CD4-positive, CD25-positive, alpha-beta regulatory T cell (primary cell): ENCODE results near the gene CCDC141. TPM values are rescaled to one million over a fixed set of nuclear protein-coding genes. Genes with fewer than 3 reads are reported as not detected.

Experiments used
- ATAC-seq, 2 donors: fragments of 150-1000 bp; cut with Tn5 transposase; one replicate each; pipeline ENCODE4 v1.10.0; 2021; ENCODE audit warnings: low read depth in 2 of 2, moderate number of reproducible peaks in 2 of 2, moderate library complexity in 1 of 2
- DNase-seq, 3 donors: peaks; one replicate each; pipeline versions ENCODE4 v3.0.0 to v3.0.0-alpha.2; 2012 to 2022; ENCODE audit warnings: mixed read lengths in 1 of 3
- H3K27ac ChIP-seq: one replicate; pipeline ENCODE4 v1.7.0; 2013; ENCODE audit warnings: mild to moderate bottlenecking, low read length; ENCODE audit not compliant: insufficient read depth, poor library complexity, severe bottlenecking
- H3K27me3 ChIP-seq: one replicate; pipeline ENCODE4 v1.7.0; 2013; ENCODE audit warnings: low read length; ENCODE audit not compliant: control insufficient read depth, insufficient read depth
- H3K36me3 ChIP-seq: one replicate; pipeline ENCODE4 v1.7.0; 2013; ENCODE audit warnings: mild to moderate bottlenecking, low read length, moderate library complexity; ENCODE audit not compliant: control insufficient read depth, insufficient read depth
- H3K4me1 ChIP-seq: 2 replicates; pipeline ENCODE4 v1.7.0; 2013; ENCODE audit warnings: mild to moderate bottlenecking, low read length; ENCODE audit not compliant: insufficient read depth, control insufficient read depth, poor library complexity, severe bottlenecking
- H3K4me3 ChIP-seq: one replicate; pipeline ENCODE4 v1.7.0; 2013; ENCODE audit warnings: low read depth, mild to moderate bottlenecking, low read length, moderate library complexity
- H3K9me3 ChIP-seq, 2 experiments: 1 replicate in 1 of 2; 2 replicates in 1 of 2; pipeline ENCODE4 v1.7.0; 2013; ENCODE audit warnings: low read length in 2 of 2, mild to moderate bottlenecking in 1 of 2, moderate library complexity in 1 of 2; ENCODE audit not compliant: control insufficient read depth in 2 of 2
- H3K27ac Mint-ChIP-seq, 3 donors: one replicate each; pipeline ENCODE4 v1.8.0; 2020 to 2022; ENCODE audit warnings: mild to moderate bottlenecking in 3 of 3, mixed read lengths in 3 of 3, moderate library complexity in 2 of 3
- H3K27me3 Mint-ChIP-seq: one replicate; pipeline ENCODE4 v1.8.0; 2022; ENCODE audit warnings: mild to moderate bottlenecking, mixed read lengths
- H3K36me3 Mint-ChIP-seq: one replicate; pipeline ENCODE4 v1.8.0; 2020; ENCODE audit warnings: mixed read lengths
- H3K4me1 Mint-ChIP-seq, 4 donors: one replicate each; pipeline ENCODE4 v1.8.0; 2020 to 2022; ENCODE audit warnings: mixed read lengths in 4 of 4, mild to moderate bottlenecking in 1 of 4
- H3K4me3 Mint-ChIP-seq, 4 donors: one replicate each; pipeline ENCODE4 v1.8.0; 2020 to 2022; ENCODE audit warnings: mild to moderate bottlenecking in 4 of 4, mixed read lengths in 4 of 4, moderate library complexity in 3 of 4
- H3K9me3 Mint-ChIP-seq, 7 donors: one replicate each; pipeline ENCODE4 v1.8.0; 2020 to 2022; ENCODE audit warnings: mixed read lengths in 7 of 7, mild to moderate bottlenecking in 3 of 7, moderate library complexity in 2 of 7
- polyA plus RNA-seq, 4 donors: library from polyadenylated mRNA; unstranded; fragments of 300-500 nt; fragmentation: Illumina TruSeq; gene quantifications; one replicate each; pipeline ENCODE4 v1.2.3, GENCODE V29; 2021
- total RNA-seq: library from RNA; stranded (reverse); gene quantifications from one replicate; pipeline ENCODE4 v1.2.3, GENCODE V29; 2022

CCDC141 gene
- total and polyA plus RNA-seq, 5 donors from 2014 or later: 8.3 to 153 (median 15.0) TPM

DNA sequence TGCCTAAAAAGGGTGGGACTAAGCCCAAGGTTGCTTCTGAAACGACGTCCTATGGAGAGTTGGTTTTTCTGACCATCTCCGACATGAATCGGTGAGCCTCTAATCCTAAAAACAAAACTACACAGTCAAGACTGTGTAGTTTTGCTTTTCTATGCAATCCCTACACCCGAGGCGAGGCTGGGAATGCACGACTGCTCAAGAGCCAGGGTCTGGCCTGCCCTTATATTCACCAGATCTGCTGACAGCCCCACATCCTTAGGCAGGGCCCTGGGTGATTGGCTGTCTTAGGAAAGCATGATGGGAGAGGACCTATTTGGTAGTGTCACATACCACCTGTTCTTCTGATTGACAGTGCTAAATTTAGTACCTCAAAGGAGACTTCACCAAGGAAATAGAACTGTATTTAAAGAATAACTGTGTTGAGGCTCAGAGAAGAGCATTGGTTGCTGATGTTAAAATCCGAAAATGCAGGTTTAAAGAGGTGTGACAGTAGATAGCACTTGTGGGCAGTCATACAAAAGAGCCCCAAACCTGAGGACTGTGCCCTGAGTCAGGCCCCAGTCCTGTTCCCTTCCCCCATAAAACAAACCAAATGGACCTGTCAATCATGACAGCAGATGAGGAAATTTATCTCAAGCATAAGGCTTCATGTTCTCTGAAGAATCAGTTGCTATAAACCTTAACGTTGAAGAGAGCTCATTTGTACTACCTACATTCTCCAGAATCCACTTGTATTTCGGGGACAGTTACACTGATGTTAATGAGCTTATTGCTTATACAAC, 242.5 kb downstream of the CCDC141 start, which contains the start of gene TTN:
Gene TTN (minus strand): TSS at position 197 of the 782 bp plus-strand sequence. CDS start 2,781 bp downstream, outside the sequence.
- H3K9me3 ChIP-seq: no peaks in the 10 kb centered on the region

DNA sequence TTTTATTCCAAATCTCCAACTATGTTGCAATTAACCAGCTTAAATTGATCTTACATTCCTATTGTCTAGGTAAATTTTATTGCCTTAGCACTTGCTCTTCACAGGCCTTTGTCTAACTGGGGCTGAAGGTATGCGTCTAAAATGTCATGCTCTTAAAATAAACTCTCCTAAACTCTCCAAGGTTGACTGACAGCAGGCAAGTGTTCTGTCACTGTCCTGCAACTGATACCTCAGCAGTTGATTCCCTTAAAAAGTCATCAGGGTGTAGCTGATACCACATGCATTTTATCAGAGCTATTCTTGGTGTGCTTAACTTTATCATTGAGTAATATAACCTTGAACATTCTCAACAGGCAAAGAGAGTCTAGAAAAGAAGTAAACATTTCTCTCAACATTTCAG, 243.4 kb downstream of the CCDC141 start:
- no peaks in the 10 kb centered on the region for H3K9me3 Mint-ChIP-seq
- no peaks in the 10 kb centered on the region for H3K27me3 Mint-ChIP-seq

More for the DNA sequence above, 242.5 kb downstream of the CCDC141 start, which contains the start of gene TTN:
- Mint-ChIP-seq H3K9me3 (no peaks in the 10 kb centered on the region), H3K4me1 (peaks cover 0 to 2% (median 0%) of the 10 kb centered on the region in 4 donors), H3K27me3 (no peaks in the 10 kb centered on the region), H3K4me3 (no peak within 1 kb of the TSS), H3K36me3 (peaks cover 21% of the 10 kb centered on the region), H3K27ac (peak within 1 kb of the TSS in 2 of 3 donors; percentile 1 to 38)
- H3K4me1 ChIP-seq: no peaks in the 10 kb centered on the region
- H3K36me3 ChIP-seq: peaks cover 10% of the 10 kb centered on the region
- H3K4me3 ChIP-seq: no peak within 1 kb of the TSS
- ATAC-seq (no peak), DNase-seq (no peak)
- no peaks in the 10 kb centered on the region for H3K27me3 ChIP-seq
- no peak within 1 kb of the TSS for H3K27ac ChIP-seq

GRCh38 chr2:178805457-178805856, 244.5 kb downstream of the CCDC141 start:
- DNase-seq (no peak), ATAC-seq (no peak)
- Mint-ChIP-seq H3K36me3 (peaks cover 26% of the 10 kb centered on the region), H3K4me1 (peaks cover 0 to 2% (median 0%) of the 10 kb centered on the region in 4 donors), H3K9me3 (no peaks in the 10 kb centered on the region), H3K4me3 (no peak overlapping the region), H3K27me3 (no peaks in the 10 kb centered on the region), H3K27ac (no peak overlapping the region)
- Histone ChIP-seq H3K27ac (no peak overlapping the region), H3K9me3 (no peaks in the 10 kb centered on the region), H3K36me3 (peaks cover 23% of the 10 kb centered on the region), H3K27me3 (no peaks in the 10 kb centered on the region), H3K4me3 (no peak overlapping the region), H3K4me1 (no peaks in the 10 kb centered on the region)

More for the DNA sequence above, 243.4 kb downstream of the CCDC141 start:
- ATAC-seq (no peak), DNase-seq (no peak)
- H3K4me3 Mint-ChIP-seq: no peak overlapping the region
- peak overlapping the region in 1 of 3 donors; percentile 1 for H3K27ac Mint-ChIP-seq
- H3K9me3 ChIP-seq: no peaks in the 10 kb centered on the region
- peaks cover 0 to 2% (median 0%) of the 10 kb centered on the region in 4 donors for H3K4me1 Mint-ChIP-seq
- peaks cover 19% of the 10 kb centered on the region for H3K36me3 Mint-ChIP-seq
- no peaks in the 10 kb centered on the region for H3K27me3 ChIP-seq
- no peak overlapping the region for H3K4me3 ChIP-seq
- no peaks in the 10 kb centered on the region for H3K4me1 ChIP-seq
- peaks cover 16% of the 10 kb centered on the region for H3K36me3 ChIP-seq
- H3K27ac ChIP-seq: no peak overlapping the region

DNA sequence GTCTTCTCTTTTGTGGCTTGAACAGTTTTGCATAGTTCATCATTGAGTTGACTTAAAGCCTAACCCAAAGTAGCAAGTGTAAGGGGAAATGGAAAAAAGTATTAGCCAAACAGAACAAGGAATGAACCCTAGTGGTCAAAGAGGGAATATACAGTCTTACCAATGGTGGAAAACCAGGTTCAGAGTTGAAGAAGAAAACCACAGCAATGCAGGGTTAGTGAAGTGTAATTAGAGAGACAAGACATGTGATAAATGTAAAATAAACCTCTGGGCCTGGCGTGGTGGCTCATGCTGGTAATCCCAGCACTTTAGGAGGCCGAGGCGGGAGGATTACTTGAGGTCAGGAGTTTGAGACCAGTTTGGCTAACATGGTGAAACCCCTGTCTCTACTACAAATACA, 245.1 kb downstream of the CCDC141 start:
- Mint-ChIP-seq H3K27ac (peak overlapping the region in 1 of 3 donors; percentile 4), H3K27me3 (no peaks in the 10 kb centered on the region), H3K9me3 (no peaks in the 10 kb centered on the region), H3K4me1 (peaks cover 0 to 2% (median 0%) of the 10 kb centered on the region in 4 donors), H3K4me3 (no peak overlapping the region), H3K36me3 (peaks cover 26% of the 10 kb centered on the region)
- Histone ChIP-seq H3K9me3 (no peaks in the 10 kb centered on the region), H3K27me3 (no peaks in the 10 kb centered on the region), H3K36me3 (peaks cover 29% of the 10 kb centered on the region), H3K27ac (no peak overlapping the region), H3K4me3 (no peak overlapping the region), H3K4me1 (no peaks in the 10 kb centered on the region)
- peak in 1 of 2 donors; percentile 31 for ATAC-seq
- DNase-seq: peak in 1 of 3 donors; percentile 31

DNA sequence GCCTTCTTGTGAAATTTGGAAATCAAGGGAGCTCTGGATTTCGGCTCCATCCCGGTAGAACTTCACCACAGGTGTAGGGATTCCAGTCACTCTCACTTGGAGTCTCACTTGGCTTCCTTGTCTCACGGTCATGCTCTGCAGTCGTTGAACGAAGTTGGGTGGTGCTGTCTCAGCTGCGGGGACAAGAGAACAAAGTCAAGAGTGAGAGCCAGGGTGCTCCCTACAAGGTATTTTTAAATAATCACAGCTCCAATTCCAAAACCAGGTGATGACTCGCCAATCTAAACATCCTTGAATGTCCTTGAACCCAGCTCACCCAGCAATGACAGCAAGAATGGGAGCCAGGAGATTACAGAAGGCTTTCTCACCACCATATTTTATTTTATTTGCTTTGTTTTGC, 249.4 kb downstream of the CCDC141 start:
- Mint-ChIP-seq H3K36me3 (peaks cover 34% of the 10 kb centered on the region), H3K27ac (no peak overlapping the region), H3K27me3 (no peaks in the 10 kb centered on the region), H3K9me3 (no peaks in the 10 kb centered on the region), H3K4me3 (no peak overlapping the region), H3K4me1 (peaks cover 0 to 5% (median 3%) of the 10 kb centered on the region in 4 donors)
- DNase-seq (no peak), ATAC-seq (no peak)
- peaks cover 43% of the 10 kb centered on the region for H3K36me3 ChIP-seq
- H3K9me3 ChIP-seq: no peaks in the 10 kb centered on the region
- no peak overlapping the region for H3K27ac ChIP-seq
- no peak overlapping the region for H3K4me3 ChIP-seq
- H3K27me3 ChIP-seq: no peaks in the 10 kb centered on the region
- H3K4me1 ChIP-seq: no peaks in the 10 kb centered on the region

GRCh38 chr2:178799305-178799704, 250.6 kb downstream of the CCDC141 start:
- H3K9me3 ChIP-seq: no peaks in the 10 kb centered on the region
- H3K27me3 Mint-ChIP-seq: no peaks in the 10 kb centered on the region
- H3K4me3 ChIP-seq: no peak overlapping the region
- no peaks in the 10 kb centered on the region for H3K9me3 Mint-ChIP-seq
- H3K4me3 Mint-ChIP-seq: no peak overlapping the region
- H3K27me3 ChIP-seq: no peaks in the 10 kb centered on the region
- H3K4me1 ChIP-seq: no peaks in the 10 kb centered on the region
- ATAC-seq (no peak), DNase-seq (no peak)
- H3K27ac ChIP-seq: no peak overlapping the region
- H3K36me3 Mint-ChIP-seq: peaks cover 36% of the 10 kb centered on the region
- peak overlapping the region in 1 of 3 donors; percentile 50 for H3K27ac Mint-ChIP-seq
- H3K36me3 ChIP-seq: peaks cover 48% of the 10 kb centered on the region
- H3K4me1 Mint-ChIP-seq: peaks cover 0 to 5% (median 2%) of the 10 kb centered on the region in 4 donors

GRCh38 chr2:178796079-178796677, 253.8 kb downstream of the CCDC141 start:
- H3K36me3 Mint-ChIP-seq: peaks cover 57% of the 10 kb centered on the region
- DNase-seq: peak in 2 of 3 donors; percentile 38 to 64
- H3K27me3 Mint-ChIP-seq: no peaks in the 10 kb centered on the region
- Histone ChIP-seq H3K4me3 (no peak overlapping the region), H3K36me3 (peaks cover 63% of the 10 kb centered on the region), H3K4me1 (no peaks in the 10 kb centered on the region), H3K9me3 (no peaks in the 10 kb centered on the region), H3K27ac (no peak overlapping the region), H3K27me3 (no peaks in the 10 kb centered on the region)
- peaks cover 0 to 5% (median 2%) of the 10 kb centered on the region in 4 donors for H3K4me1 Mint-ChIP-seq
- no peaks in the 10 kb centered on the region for H3K9me3 Mint-ChIP-seq
- ATAC-seq: no peak
- no peak overlapping the region for H3K4me3 Mint-ChIP-seq
- H3K27ac Mint-ChIP-seq: no peak overlapping the region
